A549 (cell line): ENCODE measurements around the gene ANKRD28. TPM values are rescaled to one million over a fixed set of nuclear protein-coding genes. Genes with fewer than 3 reads are reported as not detected.

Experiments
- ATAC-seq, 2 experiments: fragments of 200-7000 bp in 1 of 2; fragments of >200 bp in 1 of 2; cut with Nextera tagmentation in 1 of 2; cut with Tn5 transposase in 1 of 2; 3 replicates each; pipeline versions ENCODE4 v1.8.0 to v1.9.1; 2018 to 2020; ENCODE audit warnings: mild to moderate bottlenecking in 1 of 2, moderate library complexity in 1 of 2
- CTCF ChIA-PET: fragments of 300-600 bp; sonication (Branson Sonifier 250); formaldehyde crosslinking; extraction: SDS; loops from one replicate; lab custom pipeline; 2021; ENCODE audit warnings: antibody characterized with exemption, inconsistent platforms; lab: Yijun Ruan, JAX
- POLR2A ChIA-PET: fragments of 350-600 bp; formaldehyde crosslinking; extraction: SDS; loops from one replicate; lab custom pipeline; 2021; ENCODE audit warnings: antibody characterized with exemption, inconsistent platforms; lab: Yijun Ruan, JAX
- DNase-seq, 2 experiments: peaks; one replicate each; pipeline versions ENCODE4 v3.0.0 to v3.0.0-alpha.2; 2011 to 2016; ENCODE audit warnings: low read depth in 1 of 2, low spot score in 1 of 2
- FAIRE-seq: peaks from 2 replicates; lab custom pipeline; 2011; peaks lifted over from hg19 to GRCh38; lab: Jason Lieb, UNC
- H3K27ac ChIP-seq, 2 experiments: fragments of >200 bp; sonication (Bioruptor Twin); formaldehyde crosslinking; 3 replicates each; pipeline ENCODE4 v1.5.1; 2016 to 2017
- H3K4me1 ChIP-seq: fragments of >200 bp; sonication (Bioruptor Twin); formaldehyde crosslinking; 3 replicates; pipeline ENCODE4 v1.6.1; 2016
- H3K4me2 ChIP-seq: fragments of >200 bp; sonication (Bioruptor Twin); formaldehyde crosslinking; 3 replicates; pipeline ENCODE4 v1.6.1; 2016
- H3K4me3 ChIP-seq: fragments of >200 bp; sonication (Bioruptor Twin); formaldehyde crosslinking; 3 replicates; pipeline ENCODE4 v1.5.1; 2016
- H3K9me3 ChIP-seq: fragments of >200 bp; sonication (Bioruptor Twin); formaldehyde crosslinking; 3 replicates; pipeline ENCODE4 v1.6.1; 2016
- ATOH8 ChIP-seq: fragments of 250-450 bp; sonication (Bioruptor Pico); IDR thresholded peaks from 2 replicates; pipeline ENCODE4 v1.5.0; 2020; ENCODE audit warnings: low read depth, mild to moderate bottlenecking, moderate library complexity
- BCL3 ChIP-seq: fragments of >200 bp; sonication (Bioruptor Twin); formaldehyde crosslinking; IDR thresholded peaks from 3 replicates; pipeline ENCODE4 v1.6.1; 2016
- BHLHE40 ChIP-seq: IDR thresholded peaks from 2 replicates; pipeline ENCODE4 v1.6.1; 2012; ENCODE audit warnings: low read depth, low read length, inconsistent platforms
- CBX8 ChIP-seq: fragments of 200-600 bp; sonication (generic); IDR thresholded peaks from 2 replicates; pipeline ENCODE4 v1.6.1; 2016
- CHD4 ChIP-seq: fragments of 200-600 bp; sonication (generic); IDR thresholded peaks from 2 replicates; pipeline ENCODE4 v1.6.1; 2016; ENCODE audit warnings: antibody characterized with exemption, mild to moderate bottlenecking, borderline replicate concordance
- ELK1 ChIP-seq: fragments of 150-350 bp; IDR thresholded peaks from 2 replicates; pipeline ENCODE4 v1.6.1; 2014; ENCODE audit warnings: low read depth, mild to moderate bottlenecking, low read length
- EP300 ChIP-seq, 2 experiments: fragments of >200 bp; sonication (Bioruptor Twin); formaldehyde crosslinking; IDR thresholded peaks; 2 replicates in 1 of 2; 3 replicates in 1 of 2; pipeline ENCODE4 v1.6.1; 2016 to 2017
- HES2 ChIP-seq: fragments of >200 bp; sonication (Bioruptor Twin); formaldehyde crosslinking; IDR thresholded peaks from 2 replicates; pipeline ENCODE4 v1.6.1; 2016
- HEYL ChIP-seq: fragments of 250-450 bp; sonication (Bioruptor Pico); IDR thresholded peaks from 2 replicates; pipeline ENCODE4 v1.8.0; 2021; ENCODE audit warnings: mild to moderate bottlenecking, moderate library complexity
- HOXB13 ChIP-seq: fragments of 250-450 bp; sonication (Bioruptor Pico); IDR thresholded peaks from 2 replicates; pipeline ENCODE4 v1.5.0; 2020; ENCODE audit warnings: low read depth, mild to moderate bottlenecking, moderate library complexity
- KDM1A ChIP-seq: fragments of 200-600 bp; sonication (generic); IDR thresholded peaks from 2 replicates; pipeline ENCODE4 v1.6.1; 2016; ENCODE audit warnings: low read depth, mild to moderate bottlenecking
- MAFK ChIP-seq: fragments of 450-650 bp; IDR thresholded peaks from 2 replicates; pipeline ENCODE4 v1.6.1; 2014; ENCODE audit not compliant: partially characterized antibody
- MAX ChIP-seq: IDR thresholded peaks from 2 replicates; pipeline ENCODE4 v1.6.1; 2012
- MAZ ChIP-seq: fragments of 150-350 bp; IDR thresholded peaks from 2 replicates; pipeline ENCODE4 v1.6.1; 2014; ENCODE audit warnings: antibody characterized with exemption, low read depth, low read length, borderline replicate concordance
- NPAS2 ChIP-seq: fragments of 250-450 bp; sonication (Bioruptor Pico); IDR thresholded peaks from 2 replicates; pipeline ENCODE4 v1.8.0; 2022; ENCODE audit warnings: mild to moderate bottlenecking, moderate library complexity, borderline replicate concordance
- NR3C1 ChIP-seq: fragments of >200 bp; sonication (Bioruptor Twin); formaldehyde crosslinking; IDR thresholded peaks from 3 replicates; pipeline ENCODE4 v1.6.1; 2017
- REST ChIP-seq: fragments of 200-600 bp; sonication (generic); IDR thresholded peaks from 2 replicates; pipeline ENCODE4 v1.6.1; 2016; ENCODE audit warnings: antibody characterized with exemption, mild to moderate bottlenecking, moderate library complexity
- RFX5 ChIP-seq: fragments of 450-650 bp; IDR thresholded peaks from 2 replicates; pipeline ENCODE4 v1.7.1; 2014; ENCODE audit warnings: antibody characterized with exemption, mild to moderate bottlenecking, moderate library complexity
- RNF2 ChIP-seq: fragments of 200-600 bp; sonication (generic); IDR thresholded peaks from 2 replicates; pipeline ENCODE4 v1.6.1; 2016; ENCODE audit warnings: low read depth, mild to moderate bottlenecking, antibody characterized with exemption, moderate library complexity, borderline replicate concordance
- SMC3 ChIP-seq: fragments of >200 bp; sonication (Bioruptor Twin); formaldehyde crosslinking; IDR thresholded peaks from 3 replicates; pipeline ENCODE4 v1.6.1; 2018; ENCODE audit warnings: inconsistent platforms
- TP53 ChIP-seq: fragments of 250-450 bp; sonication (Bioruptor Pico); IDR thresholded peaks from 2 replicates; pipeline ENCODE4 v1.5.0; 2021; ENCODE audit warnings: mild to moderate bottlenecking, moderate library complexity
- ZSCAN20 ChIP-seq: fragments of 250-450 bp; sonication (Bioruptor Pico); IDR thresholded peaks from 2 replicates; pipeline ENCODE4 v1.8.0; 2022; ENCODE audit warnings: mild to moderate bottlenecking, moderate library complexity
- WGBS: methylation state at CpG from one replicate; pipeline ENCODE4 v1.1.6; 2017; ENCODE audit errors: missing lambda C conversion rate; 5-methylcytosine and 5-hydroxymethylcytosine counted together
- polyA plus RNA-seq, 4 experiments: library from polyadenylated mRNA; depleted of rRNA in 3 of 4; stranded (reverse); fragments of >200 nt; fragmentation: RNase III in 1 of 4; extraction: RNeasy Plus Mini Kit Qiagen cat#74134 plus additional on column Dnase treatment in 1 of 4; gene quantifications; 2 replicates in 3 of 4; 3 replicates in 1 of 4; pipeline ENCODE4 v1.2.3, GENCODE V29; 2011 to 2017

Gene ANKRD28
- polyA plus RNA-seq, 2 of the 4 experiments (the other 2 are of a cell fraction): 29.9 to 72.0 TPM

GRCh38 chr3:15653321-15653720 is 144.5 kb downstream of the ANKRD28 start:
- ATAC-seq: no peak
- CTCF ChIA-PET: interaction anchor here (1.9 kb wide), 1 partner anchor 24 kb away, joined by 6 read pairs; no protein-coding TSS in a partner anchor

GRCh38 chr3:15651396-15651795 is 146.4 kb downstream of the ANKRD28 start:
- FAIRE-seq: no peak
- CTCF ChIA-PET: interaction anchor here (0.7 to 5.3 kb wide), 5 partner anchors 18 to 617 kb away, joined by 3 to 27 read pairs (median 3); no protein-coding TSS in a partner anchor
- Histone ChIP-seq H3K4me1 (peaks cover 19% of the 10 kb centered on the region), H3K4me2 (no peak overlapping the region), H3K4me3 (no peak overlapping the region), H3K27ac (0 out of 6 replicates have a peak overlapping the region, but pooled peaks of 1 of the 2 experiments have one; percentile 17), H3K9me3 (peaks cover 16% of the 10 kb centered on the region; the same call in 2 of the 3 replicates)
- no peak for ATAC-seq
- POLR2A ChIA-PET: interaction anchor here (0.6 to 1.0 kb wide), 2 partner anchors 50 to 146 kb away, joined by 3 read pairs; partner anchors contain the start of genes BTD and HACL1
- DNase-seq: no peak
- WGBS: 96% methylated on average over 8 of the region's 8 CpGs
- TF ChIP-seq NPAS2 (no peak), TP53 (CRISPR knock-in tag) (no peak), MAZ (no peak), REST (no peak), CBX8 (no peak), ELK1 (no peak)

More at GRCh38 chr3:15653321-15653720, 144.5 kb downstream of the ANKRD28 start:
- no peak overlapping the region for H3K4me2 ChIP-seq
- no peak overlapping the region for H3K27ac ChIP-seq
- 92% methylated on average over 3 of the region's 3 CpGs for WGBS
- peaks cover 31% of the 10 kb centered on the region; the same call in 2 of the 3 replicates for H3K9me3 ChIP-seq
- POLR2A ChIA-PET: no interaction called here
- H3K4me3 ChIP-seq: no peak overlapping the region
- TF ChIP-seq HEYL (no peak), MAFK (no peak), EP300 (IDR thresholded peaks at IDR 0.05) (no peak), BCL3 (no peak), CHD4 (no peak), HOXB13 (CRISPR knock-in tag) (no peak), SMC3 (no peak), HES2 (no peak), RNF2 (no peak), NPAS2 (no peak), MAX (no peak), NR3C1 (no peak), KDM1A (no peak), BHLHE40 (no peak), RFX5 (no peak), ZSCAN20 (CRISPR knock-in tag) (no peak), ATOH8 (no peak), REST (no peak)
- DNase-seq (no peak), FAIRE-seq (no peak)
- H3K4me1 ChIP-seq: peaks cover 1% of the 10 kb centered on the region; the same call in 1 of the 3 replicates
